Gastroesophageal sphincter (tissue), 4 donors: ENCODE measurements around the gene AKR7A2. TPM values are rescaled to one million over a fixed set of nuclear protein-coding genes. Genes with fewer than 3 reads are reported as not detected.

Experiments used
- ATAC-seq: fragments of 150-250 bp; one replicate; pipeline ENCODE4 v1.9.1; 2016; ENCODE audit warnings: mild to moderate bottlenecking, moderate library complexity
- H3K27ac ChIP-seq, 4 donors: fragments of 200-600 bp; sonication (generic) in 3 of 4; 1 replicate in 3 of 4; 2 replicates in 1 of 4; pipeline ENCODE4 v1.5.1; 2016 to 2019
- H3K27me3 ChIP-seq: fragments of 200-600 bp; sonication (generic); one replicate; pipeline ENCODE4 v1.5.1; 2019
- H3K36me3 ChIP-seq, 2 donors: fragments of 200-600 bp; sonication (generic); one replicate each; pipeline ENCODE4 v1.5.1; 2019; ENCODE audit warnings: control low read depth in 1 of 2
- H3K4me1 ChIP-seq, 3 donors: fragments of 200-600 bp; sonication (generic); 1 replicate in 2 of 3; 2 replicates in 1 of 3; pipeline ENCODE4 v1.5.1; 2016 to 2019; ENCODE audit warnings: control low read depth in 2 of 3
- H3K4me3 ChIP-seq, 2 donors: fragments of 200-600 bp; sonication (generic); one replicate each; pipeline ENCODE4 v1.5.1; 2019; ENCODE audit warnings: mild to moderate bottlenecking in 1 of 2, moderate library complexity in 1 of 2
- H3K9me3 ChIP-seq, 3 donors: fragments of 200-600 bp; sonication (generic); one replicate each; pipeline ENCODE4 v1.5.1; 2017 to 2019; ENCODE audit warnings: control low read depth in 2 of 3
- EP300 ChIP-seq: sonication (generic); formaldehyde crosslinking; IDR thresholded peaks from one replicate; pipeline ENCODE4 v1.6.1; 2017; ENCODE audit warnings: antibody characterized with exemption, mild to moderate bottlenecking
- POLR2A ChIP-seq, 2 donors: fragments of 450-650 bp; IDR thresholded peaks; one replicate each; pipeline ENCODE4 v1.6.1; 2017; ENCODE audit warnings: antibody characterized with exemption in 2 of 2, mild to moderate bottlenecking in 2 of 2, moderate library complexity in 1 of 2
- POLR2AphosphoS5 ChIP-seq: sonication (generic); formaldehyde crosslinking; IDR thresholded peaks from one replicate; pipeline ENCODE4 v1.6.1; 2017; ENCODE audit warnings: antibody characterized with exemption
- WGBS, 2 donors: methylation state at CpG; one replicate each; pipeline ENCODE4 v1.1.5; 2018; ENCODE audit warnings: low coverage in 1 of 2; 5-methylcytosine and 5-hydroxymethylcytosine counted together
- total RNA-seq, 4 donors: library from RNA; depleted of rRNA; stranded (reverse); fragments of >200 nt; gene quantifications; one replicate each; pipeline ENCODE4 v1.1.0, GENCODE V29; 2016
- TF ChIP-seq, protein P1 (sequence below), 4 experiments: fragments of 200-600 bp in 2 of 4; fragments of 450-650 bp in 2 of 4; sonication (generic) in 1 of 4; IDR thresholded peaks; one replicate each; pipeline ENCODE4 v1.5.1; 2017 to 2019; ENCODE audit warnings: antibody characterized with exemption in 4 of 4, mild to moderate bottlenecking in 2 of 4, moderate library complexity in 2 of 4

Gene AKR7A2
- total RNA-seq, 4 donors from 2014 or later = 58.2 to 77.2 (median 63.7) TPM

DNA sequence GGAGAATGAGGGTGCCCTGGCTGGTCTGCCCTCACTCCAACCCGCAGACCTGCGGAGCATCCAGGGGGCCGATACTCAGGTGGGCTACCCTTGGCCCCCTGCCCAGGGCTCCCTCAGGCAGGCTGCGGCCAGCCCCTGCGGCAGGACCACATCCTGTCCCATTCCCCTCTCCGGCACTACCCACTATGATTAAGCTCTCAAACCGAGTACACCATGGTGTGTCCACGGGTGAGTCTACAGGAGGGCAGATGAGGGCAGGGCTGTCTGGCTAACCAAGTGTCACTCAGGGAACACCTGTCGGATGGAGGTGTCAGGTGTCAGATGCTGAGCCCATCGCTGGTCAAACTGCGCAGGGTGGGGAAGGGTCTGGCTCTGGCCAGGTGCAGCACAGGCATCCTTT is 47.4 kb upstream of the AKR7A2 start:
- Histone ChIP-seq H3K9me3 (no peaks in the 10 kb centered on the region), H3K4me3 (no peak overlapping the region), H3K36me3 (peaks cover 0 to 53% of the 10 kb centered on the region in 2 donors), H3K4me1 (peaks cover 0 to 62% (median 14%) of the 10 kb centered on the region in 3 donors), H3K27me3 (no peaks in the 10 kb centered on the region), H3K27ac (peak overlapping the region in 3 of 4 donors; percentile 1 to 30 (median 6))
- no peak for ATAC-seq
- 58 to 98% methylated on average over 6 to 7 of the region's 11 CpGs for WGBS, 2 donors
- no peak for TF ChIP-seq POLR2A (IDR thresholded peaks at IDR 0.05)
- TF ChIP-seq, protein P1, sequence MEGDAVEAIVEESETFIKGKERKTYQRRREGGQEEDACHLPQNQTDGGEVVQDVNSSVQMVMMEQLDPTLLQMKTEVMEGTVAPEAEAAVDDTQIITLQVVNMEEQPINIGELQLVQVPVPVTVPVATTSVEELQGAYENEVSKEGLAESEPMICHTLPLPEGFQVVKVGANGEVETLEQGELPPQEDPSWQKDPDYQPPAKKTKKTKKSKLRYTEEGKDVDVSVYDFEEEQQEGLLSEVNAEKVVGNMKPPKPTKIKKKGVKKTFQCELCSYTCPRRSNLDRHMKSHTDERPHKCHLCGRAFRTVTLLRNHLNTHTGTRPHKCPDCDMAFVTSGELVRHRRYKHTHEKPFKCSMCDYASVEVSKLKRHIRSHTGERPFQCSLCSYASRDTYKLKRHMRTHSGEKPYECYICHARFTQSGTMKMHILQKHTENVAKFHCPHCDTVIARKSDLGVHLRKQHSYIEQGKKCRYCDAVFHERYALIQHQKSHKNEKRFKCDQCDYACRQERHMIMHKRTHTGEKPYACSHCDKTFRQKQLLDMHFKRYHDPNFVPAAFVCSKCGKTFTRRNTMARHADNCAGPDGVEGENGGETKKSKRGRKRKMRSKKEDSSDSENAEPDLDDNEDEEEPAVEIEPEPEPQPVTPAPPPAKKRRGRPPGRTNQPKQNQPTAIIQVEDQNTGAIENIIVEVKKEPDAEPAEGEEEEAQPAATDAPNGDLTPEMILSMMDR (IDR thresholded peaks at IDR 0.05) = no peak
- TF ChIP-seq POLR2AphosphoS5 = no peak
- no peak for TF ChIP-seq EP300

DNA sequence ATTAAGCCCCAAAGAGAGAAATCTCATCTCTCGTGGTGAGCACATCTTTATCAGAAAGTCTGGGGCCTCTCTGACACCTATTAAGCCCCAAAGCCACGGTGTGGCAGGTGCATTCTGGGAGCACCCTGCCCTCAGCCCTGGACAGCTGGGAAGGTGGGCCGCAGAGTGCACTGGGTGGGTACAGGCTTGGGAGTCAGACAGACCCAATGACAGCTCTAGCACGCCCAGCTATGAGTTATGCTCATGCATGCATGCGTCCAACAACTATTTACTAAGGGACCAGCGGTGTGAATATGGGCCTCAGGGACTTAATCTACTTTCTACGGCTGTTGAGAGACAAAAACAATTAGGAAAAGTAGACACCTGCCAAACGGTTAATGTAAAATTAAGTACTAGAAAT is 46.8 kb upstream of the AKR7A2 start:
- no peak overlapping the region for H3K27ac ChIP-seq
- 85 to 89% methylated on average over 4 of the region's 8 CpGs for WGBS, 2 donors
- ATAC-seq = no peak
- H3K27me3 ChIP-seq = no peaks in the 10 kb centered on the region
- H3K4me3 ChIP-seq = no peak overlapping the region
- no peak for TF ChIP-seq POLR2AphosphoS5
- TF ChIP-seq, protein P1 (IDR thresholded peaks at IDR 0.05) = no peak
- TF ChIP-seq EP300 = no peak
- TF ChIP-seq POLR2A (IDR thresholded peaks at IDR 0.05) = no peak
- H3K9me3 ChIP-seq = no peaks in the 10 kb centered on the region
- peaks cover 0 to 56% of the 10 kb centered on the region in 2 donors for H3K36me3 ChIP-seq
- peaks cover 0 to 62% (median 14%) of the 10 kb centered on the region in 3 donors for H3K4me1 ChIP-seq

DNA sequence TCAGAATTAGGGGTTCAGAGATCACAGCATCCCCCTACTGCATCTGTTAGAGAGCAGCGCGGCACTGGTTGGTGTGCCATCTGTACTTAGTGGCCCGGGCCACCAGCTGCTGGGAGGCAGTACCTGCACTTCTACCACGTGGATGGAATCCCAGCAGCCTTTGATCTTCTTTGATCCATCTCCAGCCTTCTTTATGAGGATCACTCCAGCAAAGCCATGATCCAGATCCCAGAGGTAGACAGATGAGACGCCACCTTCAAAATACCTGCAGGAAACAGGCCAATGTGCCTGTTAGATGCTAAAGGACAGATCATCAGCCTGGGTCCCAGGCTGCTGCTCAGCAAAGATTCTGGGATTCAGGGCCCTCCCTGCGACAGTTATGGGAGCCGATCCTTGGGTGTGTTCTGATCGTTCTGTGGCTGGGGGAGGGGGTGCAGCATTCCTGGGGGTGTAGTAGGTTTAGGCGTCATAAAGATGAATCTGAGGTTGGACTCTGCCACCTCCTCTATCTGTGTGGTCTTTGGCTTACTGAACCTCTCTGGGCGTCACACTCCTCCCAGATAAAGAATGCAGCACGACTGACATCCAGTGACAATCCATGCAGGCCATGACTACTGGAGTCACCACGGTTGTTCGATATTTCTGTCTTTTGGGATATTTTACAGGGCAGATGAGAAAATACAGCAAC is 45.5 kb upstream of the AKR7A2 start:
- peaks cover 0 to 62% (median 14%) of the 10 kb centered on the region in 3 donors for H3K4me1 ChIP-seq
- TF ChIP-seq POLR2A (IDR thresholded peaks at IDR 0.05) (no peak), POLR2AphosphoS5 (no peak)

DNA sequence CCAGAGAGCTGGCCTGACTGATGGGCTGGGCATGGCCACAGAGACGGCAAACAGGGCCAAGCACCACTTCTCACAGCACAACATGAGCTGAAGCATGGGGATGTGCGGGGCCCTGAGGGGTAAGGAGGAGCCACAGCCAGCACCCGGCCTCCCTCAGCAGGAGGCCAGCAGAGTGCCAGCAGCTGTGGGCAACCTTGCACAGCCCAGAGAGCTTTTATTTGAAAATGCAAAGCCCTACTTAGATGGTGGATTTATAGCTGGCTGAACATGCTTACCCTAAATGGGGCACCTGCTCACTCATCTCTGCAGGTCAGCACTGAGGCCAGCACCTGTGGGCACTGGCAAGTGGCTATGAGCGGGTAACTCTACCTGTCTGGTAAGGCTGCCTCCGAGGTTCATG is 44.3 kb upstream of the AKR7A2 start:
- Histone ChIP-seq H3K36me3 (peaks cover 0 to 73% of the 10 kb centered on the region in 2 donors), H3K9me3 (no peaks in the 10 kb centered on the region), H3K4me1 (peaks cover 0 to 62% (median 13%) of the 10 kb centered on the region in 3 donors), H3K27me3 (no peaks in the 10 kb centered on the region), H3K4me3 (no peak overlapping the region), H3K27ac (no peak overlapping the region)
- no peak for ATAC-seq
- WGBS, 2 donors = no CpG with 5 or more reads among the region's 5 CpGs
- TF ChIP-seq EP300 (no peak), POLR2AphosphoS5 (no peak), POLR2A (IDR thresholded peaks at IDR 0.05) (no peak)
- TF ChIP-seq, protein P1 (IDR thresholded peaks at IDR 0.05) = no peak

More for the DNA sequence above, 45.5 kb upstream of the AKR7A2 start:
- peaks cover 0 to 62% of the 10 kb centered on the region in 2 donors for H3K36me3 ChIP-seq
- 71 to 82% methylated on average over 5 to 8 of the region's 13 CpGs for WGBS, 2 donors
- ATAC-seq = no peak
- no peaks in the 10 kb centered on the region for H3K27me3 ChIP-seq
- no peak overlapping the region for H3K4me3 ChIP-seq
- H3K27ac ChIP-seq = no peak overlapping the region
- no peaks in the 10 kb centered on the region for H3K9me3 ChIP-seq

DNA sequence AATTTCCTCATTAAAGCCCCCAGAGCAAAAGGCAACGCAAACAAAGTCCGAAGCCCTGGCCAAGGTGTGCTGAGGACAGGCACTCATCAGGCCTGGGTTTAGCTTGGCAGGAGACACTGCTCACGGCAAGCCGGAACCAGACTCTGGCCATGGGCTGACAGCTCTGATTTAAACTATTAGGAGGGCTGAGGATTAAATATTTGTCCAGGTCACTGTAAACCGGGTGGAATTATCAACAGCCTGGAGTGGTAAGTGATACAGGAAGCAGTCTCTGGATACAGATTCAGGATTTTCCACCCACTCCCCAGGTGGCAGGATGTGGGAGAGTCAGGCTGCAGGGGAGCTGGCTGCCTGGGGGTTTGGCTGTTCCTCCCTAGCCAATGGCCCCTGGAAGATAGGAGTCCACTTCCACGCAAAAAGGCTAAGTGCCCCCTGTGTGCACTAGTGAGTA is 42.6 kb upstream of the AKR7A2 start:
- H3K27me3 ChIP-seq = no peaks in the 10 kb centered on the region
- no peaks in the 10 kb centered on the region for H3K9me3 ChIP-seq
- 24 to 34% methylated on average over 3 to 4 of the region's 6 CpGs for WGBS, 2 donors
- peak overlapping the region in 3 of 4 donors; percentile 44 to 74 (median 46) for H3K27ac ChIP-seq
- no peak for TF ChIP-seq POLR2AphosphoS5
- TF ChIP-seq, protein P1 (IDR thresholded peaks at IDR 0.05) = no peak
- no peak for TF ChIP-seq POLR2A (IDR thresholded peaks at IDR 0.05)
- no peak for TF ChIP-seq EP300
- H3K4me3 ChIP-seq = no peak overlapping the region
- H3K4me1 ChIP-seq = peaks cover 0 to 55% (median 4%) of the 10 kb centered on the region in 3 donors
- ATAC-seq = no peak
- H3K36me3 ChIP-seq = peaks cover 0 to 87% of the 10 kb centered on the region in 2 donors
